Mucosa of descending colon (tissue), 3 donors: ENCODE data around the gene TBC1D2. TPM values are rescaled to one million over a fixed set of nuclear protein-coding genes. Genes with fewer than 3 reads are reported as not detected.
A peak's percentile ranks its signal among the peaks of the same experiment; 100 is the strongest.

Experiments used
- ATAC-seq: fragments of 200-7000 bp; cut with Tn5 transposase; one replicate; pipeline ENCODE4 v1.9.1; 2020; ENCODE audit warnings: mild to moderate bottlenecking, moderate library complexity
- DNase-seq, 3 donors: peaks; one replicate each; pipeline ENCODE4 v3.0.0-alpha.2; 2020
- H3K36me3 ChIP-seq: fragments of 200-600 bp; one replicate; pipeline ENCODE4 v1.8.0; 2021; ENCODE audit warnings: low read depth, mild to moderate bottlenecking
- H3K4me1 ChIP-seq: fragments of 200-600 bp; one replicate; pipeline ENCODE4 v1.8.0; 2021; ENCODE audit warnings: low read depth, mild to moderate bottlenecking
- H3K4me3 ChIP-seq: fragments of 200-600 bp; one replicate; pipeline ENCODE4 v1.8.0; 2021; ENCODE audit warnings: mild to moderate bottlenecking
- H3K9me3 ChIP-seq: fragments of 200-600 bp; one replicate; pipeline ENCODE4 v1.8.0; 2021; ENCODE audit warnings: mild to moderate bottlenecking
- CTCF ChIP-seq: fragments of 200-600 bp; IDR thresholded peaks from one replicate; pipeline ENCODE4 v1.8.0; 2022; ENCODE audit warnings: antibody characterized with exemption, mild to moderate bottlenecking
- intact Hi-C, 2 donors: fragments of 100-400 bp; cut with DNase I in 1 of 2; cut with micrococcal nuclease in 1 of 2; formaldehyde crosslinking; loops; one replicate each; pipeline versions ENCODE4 v1.11.0 to v1.11.1; 2022; cut with DNase I, micrococcal nuclease
- total RNA-seq, 3 donors: library from RNA; stranded (reverse); fragmentation: NEBNext Ultra II Directional in 2 of 3; extraction: Animal tissue kit (Norgen Biotek cat#: 25700) in 2 of 3; gene quantifications; one replicate each; pipeline versions ENCODE4 v1.2.1 to v1.2.4, GENCODE V29; 2021 to 2023
- donor health status: DM: no; HTN: no; CAD: no; lungs with moderate emphysema.
- donor health status: DM: no; HTN: no; CAD: no.
- donor health status: DM: no; HTN: yes; CAD: no.

Gene TBC1D2
- total RNA-seq, 3 donors from 2014 or later = 19.5 to 33.5 (median 26.9) TPM

- DNase-seq (no peak), ATAC-seq (no peak)
- TF ChIP-seq CTCF = no peak
- intact Hi-C loops = no loop called here
- H3K36me3 ChIP-seq = peaks cover 3% of the 10 kb centered on the region
- no peaks in the 10 kb centered on the region for H3K9me3 ChIP-seq
- no peak overlapping the region for H3K4me3 ChIP-seq
- H3K4me1 ChIP-seq = peaks cover 2% of the 10 kb centered on the region
These were observed 36.1 kb downstream of the TBC1D2 start for GRCh38 chr9:98219364-98219716.

- Histone ChIP-seq H3K9me3 (no peaks in the 10 kb centered on the region), H3K4me3 (no peak overlapping the region), H3K4me1 (peaks cover 2% of the 10 kb centered on the region), H3K36me3 (peaks cover 3% of the 10 kb centered on the region)
- TF ChIP-seq CTCF = no peak
- intact Hi-C loops = no loop called here
- ATAC-seq (no peak), DNase-seq (no peak)
These were observed 36.7 kb downstream of the TBC1D2 start for GRCh38 chr9:98218562-98219363.

- DNase-seq (no peak), ATAC-seq (no peak)
- H3K9me3 ChIP-seq = no peaks in the 10 kb centered on the region
- intact Hi-C loops = no loop called here
- no peaks in the 10 kb centered on the region for H3K4me1 ChIP-seq
- TF ChIP-seq CTCF = no peak
- H3K4me3 ChIP-seq = no peak overlapping the region
- H3K36me3 ChIP-seq = peaks cover 3% of the 10 kb centered on the region
These were observed 38.2 kb downstream of the TBC1D2 start for GRCh38 chr9:98217255-98217654.

GRCh38 chr9:98216391-98216790 lies 39.1 kb downstream of the TBC1D2 start:
- Histone ChIP-seq H3K9me3 (no peaks in the 10 kb centered on the region), H3K4me3 (no peak overlapping the region), H3K36me3 (peaks cover 3% of the 10 kb centered on the region), H3K4me1 (no peaks in the 10 kb centered on the region)
- no peak for DNase-seq
- no peak for TF ChIP-seq CTCF
- intact Hi-C loops = no loop called here
- ATAC-seq = no peak

- H3K4me3 ChIP-seq = no peak overlapping the region
- H3K36me3 ChIP-seq = peaks cover 3% of the 10 kb centered on the region
- TF ChIP-seq CTCF = no peak
- H3K9me3 ChIP-seq = no peaks in the 10 kb centered on the region
- H3K4me1 ChIP-seq = no peaks in the 10 kb centered on the region
- peak; percentile 56 for ATAC-seq
- intact Hi-C loops = no loop called here
- DNase-seq = peak in 1 of 3 donors; percentile 40
These were observed 39.6 kb downstream of the TBC1D2 start for GRCh38 chr9:98215821-98216220.
